ENCODE results near the gene LRRC32.

GRCh38 chr11:76621466-76621865 lies 49.1 kb downstream of the LRRC32 start:
- TF ChIP-seq CTCF (conservative IDR thresholded peaks at IDR 0.05; ENCODE audit: low read length) (no peak), EZH2phosphoT487 (IDR thresholded peaks at IDR 0.05; ENCODE audit: borderline replicate concordance, low read depth, low read length) (no peak)

Data from OCI-LY7 (cell line).